ENCODE measurements around the gene CAMK4. TPM values are rescaled to one million over a fixed set of nuclear protein-coding genes. Genes with fewer than 3 reads are reported as not detected.
"Not testable (repeated sequence)": the region's sequence is repeated elsewhere in the genome, so short reads cannot be mapped to it uniquely, and the experiment has no call there.

Gene CAMK4
- total RNA-seq, 4 donors from 2014 or later, result 3.5 to 38.8 (median 6.2) TPM

GRCh38 chr5:111349429-111349828 lies 125.2 kb downstream of the CAMK4 start:
- Histone ChIP-seq H3K4me3 (no peak overlapping the region), H3K27ac (no peak overlapping the region), H3K36me3 (no peaks in the 10 kb centered on the region), H3K27me3 (no peaks in the 10 kb centered on the region), H3K9me3 (no peaks in the 10 kb centered on the region), H3K4me1 (no peaks in the 10 kb centered on the region)
- DNase-seq, result no peak
- TF ChIP-seq POLR2A (IDR thresholded peaks at IDR 0.05) (no peak), CTCF (IDR thresholded peaks at IDR 0.05) (no peak)

- TF ChIP-seq CTCF (IDR thresholded peaks at IDR 0.05) (no peak), POLR2A (IDR thresholded peaks at IDR 0.05) (no peak)
- Histone ChIP-seq H3K27ac (no peak overlapping the region), H3K4me1 (no peaks in the 10 kb centered on the region), H3K27me3 (no peaks in the 10 kb centered on the region), H3K36me3 (no peaks in the 10 kb centered on the region), H3K4me3 (no peak overlapping the region), H3K9me3 (no peaks in the 10 kb centered on the region)
- no peak for DNase-seq
Measured at GRCh38 chr5:111353035-111353434, 128.9 kb downstream of the CAMK4 start.

- not testable (repeated sequence) for H3K27ac ChIP-seq, H3K36me3 ChIP-seq, H3K4me1 ChIP-seq, DNase-seq, H3K4me3 ChIP-seq, H3K27me3 ChIP-seq, H3K9me3 ChIP-seq
Measured at GRCh38 chr5:111358726-111359125, 134.5 kb downstream of the CAMK4 start.

- Histone ChIP-seq H3K27ac (no peak overlapping the region), H3K4me1 (no peaks in the 10 kb centered on the region), H3K9me3 (no peaks in the 10 kb centered on the region), H3K4me3 (no peak overlapping the region), H3K36me3 (no peaks in the 10 kb centered on the region), H3K27me3 (no peaks in the 10 kb centered on the region)
- DNase-seq, result no peak
- TF ChIP-seq POLR2A (IDR thresholded peaks at IDR 0.05) (no peak), CTCF (IDR thresholded peaks at IDR 0.05) (no peak)
Measured at GRCh38 chr5:111360173-111360572, 136.0 kb downstream of the CAMK4 start.

GRCh38 chr5:111364992-111365391 lies 140.8 kb downstream of the CAMK4 start:
- no peak overlapping the region for H3K4me3 ChIP-seq
- no peaks in the 10 kb centered on the region for H3K27me3 ChIP-seq
- no peak overlapping the region for H3K27ac ChIP-seq
- H3K4me1 ChIP-seq, result no peaks in the 10 kb centered on the region
- TF ChIP-seq CTCF (IDR thresholded peaks at IDR 0.05) (no peak), POLR2A (IDR thresholded peaks at IDR 0.05) (no peak)
- H3K9me3 ChIP-seq, result no peaks in the 10 kb centered on the region
- DNase-seq, result no peak
- no peaks in the 10 kb centered on the region for H3K36me3 ChIP-seq

GRCh38 chr5:111366388-111366787 lies 142.2 kb downstream of the CAMK4 start:
- no peak for DNase-seq
- Histone ChIP-seq H3K9me3 (no peaks in the 10 kb centered on the region), H3K4me1 (no peaks in the 10 kb centered on the region), H3K27me3 (no peaks in the 10 kb centered on the region), H3K4me3 (no peak overlapping the region), H3K27ac (no peak overlapping the region), H3K36me3 (no peaks in the 10 kb centered on the region)
- TF ChIP-seq POLR2A (IDR thresholded peaks at IDR 0.05) (no peak), CTCF (IDR thresholded peaks at IDR 0.05) (no peak)
